Fibroblast of skin of left biceps (primary cell): ENCODE results near the gene NT5M.

Experiments used
- DNase-seq, 2 experiments: peaks; one replicate each; pipeline ENCODE4 v3.0.0-alpha.2; 2013; ENCODE audit warnings: low read depth in 2 of 2

The NT5M gene

DNA sequence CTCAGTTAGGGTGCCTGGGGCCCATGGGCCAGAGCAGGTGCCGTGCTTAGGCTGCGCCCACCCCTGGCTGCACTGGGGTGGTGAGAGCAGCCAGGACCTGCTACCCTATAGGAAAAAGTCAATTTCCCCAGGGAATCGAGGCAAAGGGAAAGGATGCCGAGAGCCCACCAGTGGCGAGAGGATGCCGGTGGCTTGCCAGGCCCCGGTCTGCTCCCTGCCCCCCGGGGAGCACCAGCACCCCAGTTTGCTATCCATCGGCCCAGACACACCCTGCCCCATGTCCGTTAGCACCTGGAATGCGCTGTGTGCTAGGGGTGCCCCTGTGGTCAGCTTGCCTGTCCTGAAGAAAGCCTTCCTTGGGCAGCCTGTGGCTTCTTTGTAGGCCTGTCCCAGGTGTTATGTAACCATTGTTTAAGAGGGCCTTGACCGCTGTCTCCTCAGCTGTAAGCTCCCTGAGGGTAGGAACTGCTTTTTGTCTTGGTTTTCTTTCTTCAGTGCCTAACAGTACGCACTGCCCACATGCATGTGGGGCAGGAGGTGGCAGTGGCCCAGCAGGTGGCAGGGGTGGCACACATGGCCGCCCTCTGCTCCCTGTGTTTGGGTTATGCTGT lies 40.8 kb downstream of the NT5M start:
- DNase-seq, result no peak

DNA sequence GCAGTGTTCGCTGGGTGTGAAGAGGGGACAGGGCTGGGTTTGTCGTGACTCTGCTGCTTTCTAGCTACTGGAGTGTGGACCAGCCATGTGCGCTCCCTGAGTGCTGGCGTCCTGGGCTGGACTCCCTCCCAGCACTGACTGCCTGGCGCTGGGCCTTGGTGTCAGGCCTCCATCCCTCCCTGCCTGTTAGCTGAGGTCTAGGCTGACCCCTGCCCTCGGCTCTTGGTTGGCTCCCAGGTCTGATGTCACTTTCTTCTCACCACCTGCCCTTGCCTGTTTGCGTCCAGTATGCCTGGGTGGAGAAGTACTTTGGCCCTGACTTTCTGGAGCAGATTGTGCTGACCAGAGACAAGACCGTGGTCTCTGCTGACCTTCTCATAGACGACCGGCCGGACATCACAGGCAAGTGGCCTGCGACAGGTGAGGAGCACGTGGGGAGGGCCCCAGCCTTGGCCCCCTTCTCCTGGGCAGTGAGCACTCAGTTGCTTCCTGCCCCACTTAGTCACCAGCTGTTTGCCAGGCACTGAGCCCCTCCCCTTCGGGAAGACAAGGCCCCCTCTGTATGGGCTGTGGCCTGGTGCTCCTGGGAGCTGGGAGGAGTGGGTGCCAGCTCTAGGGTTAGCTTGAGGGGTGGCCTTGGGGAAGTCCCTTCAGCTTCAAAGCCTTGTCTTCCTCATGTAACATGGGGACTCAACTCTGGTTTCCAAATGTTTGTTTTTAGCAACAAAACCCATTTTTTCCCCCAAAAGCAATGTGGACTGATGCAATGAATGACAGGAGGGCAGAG lies 41.5 kb downstream of the NT5M start:
- no peak for DNase-seq

DNA sequence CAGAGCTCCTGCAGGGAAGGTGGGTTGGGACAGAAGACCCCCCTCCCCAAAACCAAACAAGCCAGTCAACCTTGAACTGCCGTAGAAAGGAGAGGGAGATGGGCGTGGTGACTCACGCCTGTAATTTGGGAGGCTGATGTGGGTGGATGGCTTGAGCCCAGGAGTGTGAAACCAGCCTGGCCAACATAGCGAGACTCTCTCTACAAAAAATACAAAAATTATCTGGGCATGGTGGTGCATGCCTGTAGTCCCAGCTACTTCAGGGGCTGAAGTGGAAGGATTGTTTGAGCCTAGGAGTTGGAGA lies 42.1 kb downstream of the NT5M start:
- DNase-seq, result no peak

DNA sequence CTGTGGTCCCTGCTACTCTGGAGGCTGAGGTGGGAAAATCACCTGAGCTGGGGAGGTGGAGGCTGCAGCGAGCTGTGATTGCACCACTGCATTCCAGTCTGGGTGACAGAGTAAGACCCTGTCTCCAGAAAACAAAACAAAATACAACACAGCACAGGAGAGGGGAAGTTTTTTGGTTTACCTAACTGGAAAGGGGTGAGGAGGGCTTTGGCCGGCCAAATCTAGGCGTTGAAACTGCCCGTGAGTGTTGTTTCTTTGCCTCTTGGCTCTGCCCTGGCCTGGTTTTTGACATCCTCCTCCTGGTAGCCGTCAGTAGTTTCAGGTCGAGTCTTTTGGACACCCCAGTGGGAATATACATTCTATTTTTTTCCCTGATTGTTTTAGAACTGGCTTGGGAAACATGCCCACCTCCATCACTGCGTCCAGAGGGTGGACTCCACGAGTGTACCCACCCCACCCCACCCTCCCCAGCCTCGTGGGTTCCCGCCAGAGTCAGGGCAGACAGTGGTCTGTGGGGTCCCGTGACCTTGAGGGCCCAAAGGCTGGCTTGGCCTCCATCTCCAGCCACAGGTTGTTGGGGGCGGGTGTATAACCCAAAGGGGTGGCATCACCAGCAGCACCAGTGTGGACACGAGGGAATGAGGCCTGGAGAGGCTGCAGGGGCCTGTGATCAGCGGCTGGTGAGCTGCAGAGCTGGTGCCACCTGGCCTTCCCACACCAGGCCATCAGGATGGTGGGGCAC lies 42.7 kb downstream of the NT5M start:
- no peak for DNase-seq

DNA sequence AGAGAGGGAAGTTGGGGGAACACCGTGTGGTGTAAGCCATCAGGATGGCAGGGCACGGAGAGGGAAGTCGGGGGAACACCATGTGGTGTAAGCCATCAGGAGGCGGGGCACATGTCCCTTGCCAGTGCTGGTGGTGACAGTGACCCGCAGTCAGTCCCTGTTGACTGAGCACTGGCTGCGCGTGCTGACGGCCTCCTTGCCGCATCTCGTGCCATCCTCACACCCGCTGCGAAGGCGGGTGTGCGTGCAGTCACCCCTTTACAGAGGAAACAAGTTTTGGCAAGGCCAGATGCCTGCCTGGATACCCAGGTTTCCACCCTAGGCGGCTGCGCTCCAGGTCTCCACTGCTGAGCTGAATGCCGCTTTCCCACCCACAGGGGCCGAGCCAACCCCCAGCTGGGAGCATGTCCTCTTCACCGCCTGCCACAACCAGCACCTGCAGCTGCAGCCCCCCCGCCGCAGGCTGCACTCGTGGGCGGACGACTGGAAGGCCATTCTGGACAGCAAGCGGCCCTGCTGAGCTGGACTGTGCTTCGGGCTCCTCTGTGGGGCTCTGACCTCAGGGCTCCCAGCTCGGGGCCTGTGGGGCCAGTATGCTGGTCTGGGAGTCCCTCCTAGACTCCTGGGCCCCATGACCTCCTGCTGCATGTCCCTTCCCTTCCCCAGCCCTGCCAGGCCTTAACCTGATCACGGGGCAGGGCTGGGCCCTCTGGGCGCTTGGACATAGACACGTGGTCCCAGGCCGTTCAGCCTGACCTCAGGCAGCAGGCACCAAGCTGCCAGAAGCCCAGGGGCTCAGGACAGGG lies 43.5 kb downstream of the NT5M start:
- no peak for DNase-seq

DNA sequence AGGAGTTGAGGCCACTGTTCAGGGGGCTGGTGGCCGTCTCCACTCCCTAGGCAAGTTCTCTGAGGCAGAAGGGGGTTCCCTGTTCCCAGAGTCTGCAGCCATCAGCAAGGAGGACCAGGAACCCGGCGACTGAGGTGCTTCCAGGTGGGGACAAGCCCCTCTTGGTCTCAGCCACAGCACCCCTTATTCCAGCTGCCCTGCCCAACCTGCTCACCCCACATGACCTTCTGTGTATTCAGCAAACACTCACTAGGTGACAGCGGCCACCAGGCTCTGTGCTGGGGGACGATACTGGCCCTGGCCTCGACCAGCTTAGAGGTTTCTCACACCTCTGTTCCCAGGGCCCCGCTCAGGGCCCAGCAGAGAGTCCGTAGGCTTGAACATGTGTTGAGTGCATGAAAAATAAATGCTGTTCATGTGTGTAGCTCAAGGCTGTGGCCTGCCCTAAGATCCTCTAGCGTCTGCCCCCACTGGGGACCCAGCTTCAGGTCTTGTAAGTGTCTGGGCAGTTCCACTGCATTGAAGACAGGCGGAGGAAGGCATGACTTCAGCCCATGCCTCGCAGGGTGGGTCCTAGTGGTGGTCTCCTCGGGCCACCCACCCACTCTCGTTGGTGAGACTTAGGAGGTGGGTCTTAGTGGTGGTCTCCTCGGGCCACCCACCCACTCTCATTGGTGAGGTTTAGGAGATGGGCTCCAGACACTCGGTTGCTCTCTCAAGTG lies 44.2 kb downstream of the NT5M start:
- no peak for DNase-seq

DNA sequence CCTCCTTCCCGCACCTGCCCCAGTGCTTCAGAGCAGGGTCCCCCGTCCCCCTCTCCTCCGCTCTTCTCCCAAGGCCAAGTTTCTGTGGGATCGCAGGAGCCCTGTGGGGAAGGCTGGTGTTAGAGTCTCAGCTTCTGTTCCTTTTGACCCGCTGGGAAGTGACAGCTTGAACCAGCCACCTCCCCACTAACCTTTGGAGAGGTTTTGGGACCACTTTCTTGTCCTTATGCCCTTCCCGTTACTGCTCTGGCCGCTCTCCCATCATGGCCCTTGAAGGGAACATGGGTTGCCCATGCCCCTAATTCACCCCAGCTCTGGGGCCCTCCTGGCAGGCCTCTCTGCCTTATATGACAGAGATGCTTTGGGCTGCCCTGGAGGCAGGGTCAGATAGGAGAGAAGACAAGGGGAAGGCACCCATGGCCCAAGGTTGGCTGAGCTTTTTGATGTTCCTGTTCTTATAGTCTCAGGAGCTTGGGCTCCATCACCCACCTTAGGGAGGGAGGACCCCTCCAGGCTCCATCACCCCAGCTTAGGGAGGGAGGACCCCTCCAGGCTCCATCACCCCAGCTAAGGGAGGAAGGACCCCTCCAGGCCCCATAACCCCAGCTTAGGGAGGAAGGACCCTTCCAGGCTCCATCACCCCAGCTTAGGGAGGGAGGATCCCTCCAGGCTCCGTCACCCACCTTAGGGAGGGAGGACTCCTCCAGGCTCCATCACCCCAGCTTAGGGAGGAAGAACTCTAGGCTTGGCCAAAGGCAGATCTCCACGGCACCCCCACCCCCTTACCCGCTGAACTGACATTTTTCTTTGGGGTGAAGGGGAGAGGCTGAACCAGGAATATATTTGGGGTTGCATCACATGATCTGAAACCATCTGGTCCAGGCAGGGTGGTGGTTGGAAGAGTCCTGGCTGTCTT lies 45.0 kb downstream of the NT5M start:
- DNase-seq, result no peak

DNA sequence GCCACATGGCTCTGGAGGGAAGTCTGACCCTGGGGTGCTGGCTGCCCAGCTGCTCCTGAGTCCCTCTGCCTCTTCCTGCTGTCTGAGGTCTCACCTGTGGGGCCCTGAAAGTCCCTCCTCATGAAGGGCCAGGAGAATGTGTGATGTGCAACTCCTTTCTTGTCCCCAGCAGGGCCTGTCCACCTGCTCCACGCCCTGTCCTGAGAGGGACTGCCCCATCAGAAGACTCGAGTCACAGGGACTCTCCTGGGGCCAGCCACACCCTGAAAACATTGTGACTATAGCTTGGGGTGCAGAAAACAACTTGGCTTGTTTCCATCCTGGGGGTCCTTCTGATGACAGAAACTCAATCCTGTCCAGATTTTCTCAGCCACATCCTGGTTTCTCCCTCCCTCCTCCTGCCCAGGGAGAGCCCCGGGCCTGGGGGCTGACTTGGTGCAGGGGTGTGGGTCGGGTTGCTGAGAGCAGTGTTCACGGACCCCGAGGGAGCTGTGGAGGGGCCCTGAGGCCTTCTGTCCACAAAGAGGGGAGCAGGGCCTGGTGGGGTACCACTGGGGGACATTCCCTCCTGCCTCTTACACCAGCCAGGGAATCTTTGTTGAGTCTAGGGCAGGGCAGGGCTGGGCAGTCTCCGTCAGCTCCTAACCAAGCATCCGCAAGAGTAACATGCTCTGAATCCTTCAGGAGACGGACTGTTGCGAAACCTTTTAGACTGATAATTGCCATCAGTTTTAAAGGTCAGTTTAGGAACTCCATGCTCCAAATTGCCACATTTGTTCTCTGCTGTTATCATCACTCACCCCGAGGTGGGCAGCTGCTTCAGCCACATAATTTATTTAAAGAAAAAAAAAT lies 45.9 kb downstream of the NT5M start:
- no peak for DNase-seq

DNA sequence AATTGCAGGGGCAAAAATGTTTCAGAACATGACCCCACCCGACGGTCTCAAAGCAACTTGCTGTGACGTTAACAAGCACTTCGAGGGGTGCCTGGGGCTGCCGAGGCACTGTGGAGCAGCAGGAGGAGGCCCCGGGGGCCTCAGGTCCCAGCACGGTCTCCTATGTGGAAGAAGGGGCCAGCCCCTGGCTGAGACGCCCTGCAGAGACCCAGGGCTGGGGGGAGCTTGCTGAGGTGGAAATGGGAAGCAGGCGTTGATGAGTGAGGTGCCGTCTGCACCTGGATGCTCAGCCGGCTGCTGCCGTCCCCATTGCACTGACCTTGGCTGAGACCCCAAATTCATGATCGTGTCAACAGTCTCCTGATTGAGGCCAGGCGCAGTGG lies 46.5 kb downstream of the NT5M start:
- no peak for DNase-seq

DNA sequence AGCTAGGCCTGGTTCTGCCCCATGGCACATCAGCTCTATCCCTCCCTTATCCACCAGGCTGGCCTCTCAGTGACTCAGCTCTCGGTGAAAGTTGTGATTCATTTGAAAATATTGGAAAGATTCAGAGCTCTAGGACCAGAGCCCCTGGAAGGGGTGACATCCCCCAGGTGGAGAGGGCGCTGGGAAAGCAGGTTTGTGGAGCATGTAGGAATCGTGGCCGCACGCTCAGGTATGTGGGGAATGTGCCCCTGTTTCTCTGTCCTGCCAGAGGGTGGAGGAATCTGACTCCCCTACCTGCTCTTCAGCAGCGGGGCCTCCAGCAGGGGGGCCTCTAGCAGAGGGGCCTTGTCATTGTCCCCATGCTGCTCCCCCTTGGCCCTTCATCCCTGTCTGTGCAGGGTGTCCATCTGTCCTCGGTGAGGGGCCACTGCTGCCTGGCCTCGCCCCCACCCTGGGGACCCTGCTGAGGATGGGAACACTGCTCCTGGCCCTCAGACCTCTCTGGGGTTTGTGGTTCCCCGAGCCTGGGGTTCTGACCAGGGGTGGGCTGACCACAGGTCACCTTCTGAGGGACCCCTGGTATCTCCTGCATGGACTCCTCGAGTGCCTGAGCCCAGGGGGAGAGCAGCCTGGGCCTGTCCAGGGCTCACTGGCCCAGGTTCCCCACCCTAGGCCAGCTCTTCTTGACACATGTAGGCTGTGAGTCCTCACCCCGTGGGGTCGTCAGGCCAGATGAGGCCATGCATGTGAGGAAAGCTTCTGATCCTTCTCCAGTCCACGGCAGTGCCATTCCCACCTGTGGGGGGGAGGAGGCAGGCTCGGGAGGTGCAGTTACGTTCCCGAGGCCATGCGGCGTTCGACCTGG lies 47.5 kb downstream of the NT5M start:
- no peak for DNase-seq

DNA sequence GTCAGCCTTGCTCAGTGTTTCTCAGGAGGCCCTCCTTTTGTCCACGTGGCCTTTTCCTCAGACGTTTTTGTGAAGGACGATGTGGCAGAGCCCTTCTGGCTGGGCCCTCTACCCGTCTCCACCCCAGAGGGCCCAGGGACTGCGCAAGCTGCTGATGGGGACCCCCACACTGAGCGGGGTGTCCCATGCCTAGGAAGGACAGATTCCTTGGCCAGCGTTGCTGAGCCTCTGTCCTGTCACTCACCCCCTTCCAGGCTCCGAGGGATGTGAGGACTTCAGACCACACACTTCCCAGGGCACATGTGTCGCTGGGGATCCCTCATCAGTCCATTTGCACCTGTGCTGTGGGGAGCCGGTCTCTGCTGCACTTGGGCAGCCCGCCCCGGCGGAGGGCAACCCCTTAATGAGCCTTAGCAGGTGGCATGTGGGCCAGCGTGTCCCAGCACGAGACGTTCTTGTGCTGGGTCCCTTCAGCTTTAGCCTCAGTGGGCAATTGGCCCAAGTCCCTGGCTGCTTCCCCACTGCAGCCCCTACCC lies 48.3 kb downstream of the NT5M start:
- DNase-seq, result no peak

DNA sequence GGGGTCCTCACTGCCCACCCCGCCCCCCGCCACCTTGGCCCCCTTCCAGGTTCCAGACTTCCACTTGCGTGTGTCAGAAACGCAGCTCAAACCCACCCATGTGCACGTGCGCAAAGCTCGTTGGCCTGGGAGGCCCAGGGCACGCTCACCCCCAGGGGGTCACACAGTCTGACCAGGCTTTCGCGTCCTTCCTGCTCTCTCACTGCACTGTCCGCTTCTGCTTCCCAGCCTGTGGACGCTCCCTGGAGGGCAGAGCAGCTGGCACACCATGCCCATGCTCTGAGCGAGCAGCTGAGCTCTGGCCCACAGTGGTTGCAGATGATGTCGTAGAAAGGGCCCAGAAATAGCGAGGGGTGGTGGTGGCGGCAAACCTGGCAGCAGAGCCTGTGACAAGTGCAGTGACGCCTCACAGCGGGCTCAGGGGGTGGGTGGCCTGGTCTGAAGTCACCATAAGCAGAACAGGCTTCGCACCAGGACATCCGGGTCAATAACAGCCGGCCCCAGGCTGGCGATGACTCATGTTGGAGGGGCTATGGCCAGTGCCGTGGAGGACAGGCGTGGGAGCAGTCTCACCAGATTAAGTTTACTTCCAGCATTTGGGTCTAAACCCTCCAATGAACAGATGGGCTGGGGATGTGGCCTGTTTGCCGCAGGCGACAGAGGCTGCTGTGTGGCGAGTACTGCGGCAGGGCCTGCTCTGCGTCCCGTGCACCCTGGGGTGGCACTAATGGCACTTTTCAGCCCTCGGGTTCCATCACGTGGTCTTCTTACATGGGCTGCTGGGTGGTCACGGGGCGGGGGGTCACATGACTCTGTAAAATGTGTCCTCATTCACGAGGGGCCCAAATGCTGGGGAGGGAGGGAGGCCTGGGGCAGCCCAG lies 49.0 kb downstream of the NT5M start:
- DNase-seq, result no peak

DNA sequence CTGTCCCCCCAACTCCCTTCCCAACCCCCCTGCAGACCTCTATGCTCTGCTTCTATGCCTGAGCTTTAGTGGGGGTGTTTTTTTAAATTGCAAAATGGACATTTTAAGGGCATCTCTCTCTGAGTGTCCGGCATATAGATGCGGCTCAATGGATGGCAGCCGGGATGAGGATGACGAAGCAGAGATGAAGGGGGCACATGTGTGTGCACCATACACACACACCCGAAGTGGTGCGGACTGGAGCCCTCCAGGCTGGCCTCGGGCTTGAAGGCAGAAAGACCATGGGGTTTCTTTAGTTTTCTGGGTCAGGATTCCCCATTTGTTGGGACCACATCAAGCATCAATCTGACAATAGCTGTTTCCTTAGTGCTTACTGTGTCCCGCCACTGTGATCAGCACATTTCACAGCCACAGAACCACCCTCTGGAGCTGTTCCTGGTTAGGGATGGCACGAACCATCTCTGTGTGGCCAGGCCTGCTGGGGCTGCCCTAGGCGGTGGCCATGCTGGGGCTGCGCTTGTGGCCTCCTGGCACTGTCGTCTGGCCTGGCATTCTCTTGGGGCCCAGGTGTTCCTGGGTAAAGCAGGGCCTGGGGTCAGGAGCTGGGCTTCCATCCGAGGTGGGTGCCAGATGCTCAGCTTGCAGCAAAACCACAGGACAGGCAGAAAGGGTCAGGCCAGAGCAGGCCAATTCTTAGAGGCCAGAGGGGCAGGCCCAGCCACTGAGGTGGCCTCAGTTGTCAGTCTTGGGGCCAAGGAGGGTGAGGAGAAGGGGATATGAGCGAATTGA lies 49.9 kb downstream of the NT5M start:
- DNase-seq, result no peak

DNA sequence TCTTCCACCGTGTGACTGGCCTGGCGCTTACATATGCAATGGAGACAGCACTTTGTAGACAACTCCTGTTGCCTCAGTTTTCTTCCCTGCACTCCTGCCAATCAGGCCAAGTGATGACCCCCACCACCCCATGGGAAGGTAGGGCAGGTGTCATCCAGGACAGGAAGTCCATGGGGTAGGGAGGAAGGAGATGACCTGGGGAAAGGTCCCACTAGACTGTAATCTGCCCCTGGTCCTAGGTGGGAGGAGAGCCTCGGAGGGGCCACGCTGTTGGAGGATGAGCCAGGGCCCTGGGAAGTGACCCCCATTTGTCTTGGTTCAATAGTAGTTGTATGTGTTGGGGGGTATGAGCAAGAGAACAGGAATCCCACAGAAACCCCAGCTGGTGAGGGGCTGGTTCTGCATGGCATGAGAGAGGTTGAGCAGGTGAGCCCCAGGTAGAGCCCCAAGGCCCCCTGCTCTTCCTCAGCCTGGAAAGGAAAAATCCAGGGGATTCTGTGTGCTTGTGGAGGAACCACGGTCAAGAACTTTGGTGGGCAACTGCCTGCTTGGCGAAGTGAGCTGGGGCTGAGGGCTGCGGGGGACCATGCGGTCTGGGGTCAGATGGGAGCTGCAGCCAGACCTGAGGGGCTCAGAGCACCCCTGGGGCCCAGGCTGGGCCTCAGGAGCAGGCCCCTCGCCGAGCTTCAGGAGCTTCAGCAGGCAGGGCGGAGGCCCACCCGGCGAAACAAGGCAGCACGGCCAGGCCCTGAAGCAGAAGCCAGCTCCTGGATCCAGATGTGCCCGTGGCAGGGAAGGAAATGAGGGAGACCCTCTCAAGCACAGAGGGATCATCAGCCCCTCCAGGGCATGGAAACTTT lies 50.7 kb downstream of the NT5M start:
- no peak for DNase-seq

DNA sequence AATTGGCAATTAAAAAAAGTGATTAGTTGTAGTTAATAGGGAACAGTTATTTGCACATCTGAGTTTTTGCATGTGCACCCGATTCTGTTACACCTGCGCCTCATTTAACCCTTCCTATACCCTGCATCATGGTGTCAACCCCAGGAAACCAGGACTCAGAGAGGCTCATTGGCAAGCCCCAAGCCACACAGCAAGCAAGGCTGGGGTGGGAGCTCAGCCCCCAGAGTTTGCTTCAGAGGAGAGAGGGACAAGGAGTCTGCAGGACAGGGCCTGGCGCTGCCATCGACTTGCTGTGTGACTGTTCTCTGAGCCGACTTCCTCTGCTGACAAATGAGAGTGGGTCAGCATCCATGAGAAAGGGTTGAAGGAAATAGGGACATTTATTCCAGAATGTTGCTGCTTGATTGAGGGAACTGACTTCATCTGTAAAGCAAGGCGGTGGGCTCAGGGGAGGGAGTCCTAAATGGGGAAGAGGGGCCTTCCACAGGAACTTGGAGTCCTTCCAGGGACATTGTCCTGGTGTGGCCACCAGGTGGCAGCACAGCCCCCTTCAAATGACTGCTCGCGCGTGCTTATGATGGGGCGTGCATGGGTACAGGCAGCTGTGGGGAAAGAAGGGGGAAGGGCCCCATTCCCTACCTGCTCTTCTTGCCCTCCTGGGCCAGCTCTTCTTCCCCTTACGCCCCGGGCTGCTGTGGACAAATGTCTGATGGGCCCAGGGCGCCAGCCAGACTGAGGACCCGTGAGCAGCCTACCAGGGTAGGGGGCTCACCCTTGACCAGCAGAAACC lies 51.6 kb downstream of the NT5M start:
- peak; percentile 14 to 18 for DNase-seq
